GM12878 (cell line): Measurements from ENCODE around the gene YIF1A. TPM values are rescaled to one million over a fixed set of nuclear protein-coding genes. Genes with fewer than 3 reads are reported as not detected.

Source experiments
- ATAC-seq: fragments of 200-7000 bp; cut with Tn5 transposase; 3 replicates; pipeline ENCODE4 v1.9.1; 2020; ENCODE audit warnings: mild to moderate bottlenecking, moderate library complexity
- BruUV-seq: library from RNA; stranded (reverse); fragments of 400-500 nt; replicated peaks from 2 replicates; lab custom pipeline; 2021; lab: Mats Ljungman, UMichigan
- CTCF ChIA-PET: fragments of 300-600 bp; sonication (Branson Sonifier 250); formaldehyde crosslinking; extraction: SDS; loops from one replicate; lab custom pipeline; 2021; ENCODE audit warnings: inconsistent platforms; lab: Yijun Ruan, JAX
- POLR2A ChIA-PET: fragments of 350-600 bp; formaldehyde crosslinking; extraction: SDS; loops from one replicate; lab custom pipeline; 2021; ENCODE audit warnings: inconsistent platforms; lab: Charles Lee
- RAD21 ChIA-PET: fragments of 300-600 bp; sonication (Branson Sonifier 250); formaldehyde crosslinking; loops from one replicate; lab custom pipeline; 2023; ENCODE audit warnings: antibody characterized with exemption; ENCODE audit not compliant: unreplicated experiment; lab: Charles Lee
- SMC1A ChIA-PET: fragments of 300-600 bp; sonication (Branson Sonifier 250); formaldehyde crosslinking; loops from one replicate; lab custom pipeline; 2023; ENCODE audit not compliant: unreplicated experiment, uncharacterized antibody; lab: Charles Lee
- DNase-seq: peaks from one replicate; pipeline ENCODE4 v3.0.0-alpha.2; 2011; ENCODE audit warnings: low read depth, low spot score
- FAIRE-seq: peaks from 3 replicates; lab custom pipeline; 2011; peaks lifted over from hg19 to GRCh38; lab: Jason Lieb, UNC
- H2AFZ ChIP-seq: 2 replicates; pipeline ENCODE4 v1.6.0; 2011; ENCODE audit warnings: low read depth, low read length, control low read depth; ENCODE audit not compliant: control insufficient read depth
- H3K27ac ChIP-seq: 2 replicates; pipeline ENCODE4 v1.5.1; 2011; ENCODE audit warnings: control low read depth; ENCODE audit not compliant: control insufficient read depth, insufficient read depth
- H3K27me3 ChIP-seq, 2 experiments: replicated peaks in 1 of 2; 2 replicates each; pipeline versions ENCODE4 v1.6.0 to v1.6.1; 2011; ENCODE audit warnings: low read length in 1 of 2; ENCODE audit not compliant: control insufficient read depth in 2 of 2, insufficient read depth in 2 of 2
- H3K36me3 ChIP-seq, 2 experiments: 2 replicates each; pipeline ENCODE4 v1.5.1; 2011; ENCODE audit warnings: low read length in 1 of 2; ENCODE audit not compliant: control insufficient read depth in 2 of 2, insufficient read depth in 2 of 2
- H3K4me1 ChIP-seq: 2 replicates; pipeline ENCODE4 v1.6.1; 2011; ENCODE audit warnings: mild to moderate bottlenecking, low read length, moderate library complexity, mixed read lengths; ENCODE audit not compliant: control insufficient read depth, insufficient read depth
- H3K4me2 ChIP-seq: 2 replicates; pipeline ENCODE4 v1.6.0; 2011; ENCODE audit warnings: control low read depth; ENCODE audit not compliant: control insufficient read depth, insufficient read depth
- H3K4me3 ChIP-seq: fragments of 200-600 bp; sonication (generic); 2 replicates; pipeline ENCODE4 v1.5.1; 2016
- H3K79me2 ChIP-seq: 2 replicates; pipeline ENCODE4 v1.6.0; 2011; ENCODE audit warnings: low read length; ENCODE audit not compliant: control insufficient read depth, insufficient read depth
- H3K9ac ChIP-seq: 2 replicates; pipeline ENCODE4 v1.8.0; 2011; ENCODE audit warnings: low read length, control low read depth, mixed read lengths; ENCODE audit not compliant: control insufficient read depth, insufficient read depth
- H3K9me3 ChIP-seq: replicated peaks from 3 replicates; pipeline ENCODE4 v1.5.1; 2011; ENCODE audit warnings: mild to moderate bottlenecking, low read length; ENCODE audit not compliant: control insufficient read depth, insufficient read depth
- H4K20me1 ChIP-seq: 2 replicates; pipeline ENCODE4 v1.6.0; 2011; ENCODE audit not compliant: control insufficient read depth, insufficient read depth
- EGR1 ChIP-seq, 2 experiments: IDR thresholded peaks; 1 replicate in 1 of 2; 2 replicates in 1 of 2; pipeline ENCODE4 v1.6.1; 2011 to 2012; ENCODE audit warnings: low read depth in 2 of 2, low read length in 2 of 2, borderline replicate concordance in 1 of 2, mild to moderate bottlenecking in 1 of 2, moderate library complexity in 1 of 2
- HCFC1 ChIP-seq: fragments of 150-350 bp; IDR thresholded peaks from 2 replicates; pipeline ENCODE4 v1.6.1; 2014; ENCODE audit warnings: low read length
- IKZF2 ChIP-seq, 2 experiments: fragments of 450-650 bp; IDR thresholded peaks; 2 replicates each; pipeline ENCODE4 v1.6.1; 2017; ENCODE audit warnings: mild to moderate bottlenecking in 2 of 2, moderate library complexity in 2 of 2
- NBN ChIP-seq: fragments of 450-650 bp; IDR thresholded peaks from 2 replicates; pipeline ENCODE4 v1.6.1; 2016
- NRF1 ChIP-seq: conservative IDR thresholded peaks from 2 replicates; pipeline ENCODE4 v1.6.1; 2011; ENCODE audit warnings: mild to moderate bottlenecking, low read depth, low read length, improper control_type of control experiment
- SRF ChIP-seq, 2 experiments: IDR thresholded peaks; 2 replicates each; pipeline ENCODE4 v1.6.1; 2011; ENCODE audit warnings: low read depth in 2 of 2, low read length in 2 of 2, mild to moderate bottlenecking in 1 of 2, moderate library complexity in 1 of 2
- WGBS: methylation state at CpG from one replicate; pipeline ENCODE4 v1.1.6; 2016; ENCODE audit warnings: low lambda C conversion rate; ENCODE audit not compliant: insufficient replicate concordance, insufficient coverage; ENCODE audit errors: missing lambda C conversion rate; 5-methylcytosine and 5-hydroxymethylcytosine counted together
- in situ Hi-C: fragments of 300-500 bp; cut with MboI; formaldehyde crosslinking; loops from 9 replicates; pipeline ENCODE4 v1.14.3; 2018; ENCODE audit warnings: mixed read lengths
- intact Hi-C: fragments of 100-400 bp; cut with micrococcal nuclease; formaldehyde crosslinking; loops from one replicate; pipeline ENCODE4 v1.14.2; 2022; ENCODE audit not compliant: unreplicated experiment
- polyA plus RNA-seq, 11 experiments: library from polyadenylated mRNA; depleted of rRNA in 4 of 11; unstranded in 6 of 11; stranded (reverse) in 5 of 11; fragments of >200 nt; fragmentation: Nextera tagmentation in 4 of 11; fragmentation: Illumina TruSeq in 1 of 11; extraction: Ambion mirVana in 4 of 11; extraction: Trizol in 1 of 11; gene quantifications; 1 replicate in 1 of 11; 2 replicates in 10 of 11; pipeline versions ENCODE4 v1.2.1 to v1.2.3, GENCODE V29; 2011 to 2016; ENCODE audit warnings: inconsistent platforms in 2 of 11, missing spikeins in 2 of 11, low read depth in 1 of 11
- total RNA-seq, 4 experiments: library from RNA; depleted of rRNA in 3 of 4; stranded (reverse); fragments of >200 nt in 3 of 4; fragmentation: Illumina TruSeq in 1 of 4; extraction: Trizol in 1 of 4; gene quantifications; 2 replicates each; pipeline versions ENCODE4 v1.2.1 to v1.2.3, GENCODE V29; 2013 to 2021

The YIF1A gene
- total and polyA plus RNA-seq, 10 of the 15 experiments (the other 5 are each of a cell fraction or from before 2014, with no cell fraction given): 6.6 to 128 (median 71.7) TPM

- ChIA-PET POLR2A (interaction anchor here (0.9 kb wide), 1 partner anchor 49 kb away, joined by 3 read pairs; the partner anchor contains the start of gene RAB1B), SMC1A (interaction anchor here (1.2 kb wide), 3 partner anchors 12 to 31 kb away, joined by 3 to 4 read pairs (median 3); no protein-coding TSS in a partner anchor), CTCF (interaction anchor here (1.5 to 1.9 kb wide), 2 partner anchors 10 to 69 kb away, joined by 6 to 7 read pairs; no protein-coding TSS in a partner anchor), RAD21 (no interaction called here)
- DNase-seq (no peak), ATAC-seq (no peak), FAIRE-seq (no peak)
- peak within 1 kb of the TSS; percentile 70 for H3K4me2 ChIP-seq
- peaks cover 18% of the 10 kb centered on the region for H3K4me1 ChIP-seq
- H3K4me3 ChIP-seq: no peak within 1 kb of the TSS
- TF ChIP-seq EGR1 (IDR thresholded peaks at IDR 0.05; ENCODE audit: borderline replicate concordance in 1 of 2, low read depth in 2 of 2, low read length in 2 of 2) (0 out of 3 replicates have a peak, but pooled peaks of 1 of the 2 experiments have one; percentile 8), SRF (IDR thresholded peaks at IDR 0.05; ENCODE audit: low read depth in 2 of 2, low read length in 2 of 2) (peak in 1 of 2 experiments; percentile 52; a peak in 1 of 4 replicates), IKZF2 (IDR thresholded peaks at IDR 0.05) (no peak), NRF1 (no peak), NBN (no peak), HCFC1 (no peak)
- peak within 1 kb of the TSS; percentile 34; the same call in 1 of the 2 replicates for H3K9ac ChIP-seq
- H3K36me3 ChIP-seq: no peaks in the 10 kb centered on the region
- 48% methylated on average over 23 of the region's 29 CpGs for WGBS
- intact Hi-C loops (no loop called here), in situ Hi-C loops (no loop called here)
- H3K27me3 ChIP-seq: no peaks in the 10 kb centered on the region; a peak in 1 of 4 replicates
- peak within 1 kb of the TSS; percentile 82 for H2AFZ ChIP-seq
- H3K9me3 ChIP-seq: no peaks in the 10 kb centered on the region; the same call in 2 of the 3 replicates
- no peaks in the 10 kb centered on the region for H4K20me1 ChIP-seq
- no peaks in the 10 kb centered on the region for H3K79me2 ChIP-seq
- peak within 1 kb of the TSS; percentile 82 for H3K27ac ChIP-seq
- no TSS peak for BruUV-seq
Observed at GRCh38 chr11:66316849-66317251, 27.9 kb upstream of the YIF1A start, which contains the start of gene CD248. Gene CD248 (minus strand): TSS chr11:66317044. CDS start chr11:66317027, 17 bp downstream.
